Stimulated activated CD4-positive, alpha-beta T cell treated with anti-CD3 and anti-CD28 coated beads, Interleukin-1b, Interleukin-23, amount 100 ng/mL, for 4 hours (primary cell): ENCODE data around the gene RAMACL.

Experiments used
- DNase-seq, 2 donors: peaks; one replicate each; pipeline ENCODE4 v3.0.0-alpha.2; 2020; ENCODE audit warnings: low read depth in 2 of 2

The RAMACL gene

DNA sequence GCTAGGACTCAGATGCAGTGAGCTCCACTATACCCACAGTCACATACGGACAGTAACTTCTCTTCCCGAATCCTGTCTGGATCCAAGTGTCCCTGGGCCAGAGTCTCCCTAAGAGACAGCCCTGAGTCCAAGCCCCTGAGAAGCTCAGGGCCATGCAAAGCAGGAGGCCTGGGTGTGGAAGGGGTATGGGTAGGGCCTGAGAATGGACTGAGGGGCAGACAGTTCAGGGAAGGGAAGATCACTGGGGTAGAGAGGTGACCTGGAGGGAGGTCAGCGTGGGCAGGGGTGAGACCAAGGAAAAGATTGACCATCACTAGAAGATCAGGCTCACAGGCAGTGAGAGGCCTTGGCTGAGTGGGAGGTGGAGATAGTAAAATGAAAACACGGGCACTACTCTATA is 31.8 kb upstream of the RAMACL start:
- no peak for DNase-seq

- no peak for DNase-seq
Observed at GRCh38 chr6:166617359-166617758, 30.9 kb upstream of the RAMACL start.

- no peak for DNase-seq
Observed at GRCh38 chr6:166616261-166617238, 30.1 kb upstream of the RAMACL start.

- DNase-seq = no peak
Observed at GRCh38 chr6:166615059-166615770, 28.7 kb upstream of the RAMACL start.

GRCh38 chr6:166614589-166614988 is 28.1 kb upstream of the RAMACL start:
- DNase-seq = no peak

GRCh38 chr6:166614171-166614583 is 27.7 kb upstream of the RAMACL start:
- DNase-seq = no peak

DNA sequence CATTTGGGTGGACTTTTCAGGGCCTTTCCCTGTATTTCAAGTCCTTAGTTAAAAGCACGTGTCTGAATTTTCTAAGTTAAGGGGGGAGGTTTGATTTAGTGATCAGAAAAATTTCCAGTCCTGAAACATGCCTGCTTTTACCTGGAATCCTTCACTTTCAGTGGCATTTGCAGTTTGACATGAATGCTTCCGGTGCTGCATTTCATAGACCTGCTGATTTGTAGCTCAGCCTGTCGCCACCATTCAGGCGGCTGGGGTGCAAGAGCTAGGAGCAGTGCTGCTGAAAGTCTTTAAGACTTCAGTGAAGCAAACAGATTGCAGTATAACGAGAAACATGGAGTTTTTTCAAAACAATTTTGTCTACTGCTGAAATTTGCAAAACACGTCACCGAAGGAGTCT is 26.5 kb upstream of the RAMACL start:
- DNase-seq = no peak

DNA sequence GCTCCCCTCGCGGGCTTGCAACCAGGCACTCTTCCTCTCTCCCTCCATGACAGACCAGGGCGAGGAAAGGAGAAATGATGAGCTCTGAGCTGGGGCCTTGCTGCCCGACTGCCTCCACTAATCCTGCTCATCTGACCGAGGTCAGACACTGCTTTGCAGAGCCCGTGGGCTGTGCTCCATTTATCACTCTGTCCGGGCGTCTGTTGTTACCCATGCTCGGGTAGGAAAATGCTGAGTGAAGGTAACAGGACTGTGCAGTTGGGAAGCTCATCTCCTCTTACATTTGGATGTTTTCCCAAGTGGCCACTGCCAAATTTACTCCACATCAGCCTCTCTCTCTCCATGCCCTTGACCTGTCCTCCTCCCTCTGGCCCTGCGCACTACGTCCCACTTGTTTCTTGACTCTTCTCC is 26.0 kb upstream of the RAMACL start:
- DNase-seq = no peak

- no peak for DNase-seq
Observed at GRCh38 chr6:166611631-166612030, 25.2 kb upstream of the RAMACL start.

- DNase-seq = no peak
Observed at GRCh38 chr6:166610069-166610468, 23.6 kb upstream of the RAMACL start.

DNA sequence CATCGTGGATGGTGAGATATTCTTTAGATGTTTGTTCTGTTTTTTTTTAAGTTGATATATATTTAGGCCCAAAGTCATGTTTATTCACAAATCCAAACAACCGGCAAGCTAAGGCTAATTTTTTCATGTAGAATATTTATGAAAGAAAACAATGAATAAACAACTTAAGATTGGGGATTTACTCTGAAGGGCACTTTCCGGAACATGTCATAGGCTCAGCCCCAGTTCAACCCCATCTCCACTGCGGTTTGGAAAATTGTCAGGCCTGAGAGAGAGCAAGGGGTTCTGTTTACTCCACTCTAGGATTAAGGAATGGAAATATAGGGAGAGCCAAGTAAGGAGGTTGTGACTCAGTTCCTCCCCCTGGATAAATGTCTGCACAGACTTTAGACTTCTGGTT is 22.3 kb upstream of the RAMACL start:
- no peak for DNase-seq

DNA sequence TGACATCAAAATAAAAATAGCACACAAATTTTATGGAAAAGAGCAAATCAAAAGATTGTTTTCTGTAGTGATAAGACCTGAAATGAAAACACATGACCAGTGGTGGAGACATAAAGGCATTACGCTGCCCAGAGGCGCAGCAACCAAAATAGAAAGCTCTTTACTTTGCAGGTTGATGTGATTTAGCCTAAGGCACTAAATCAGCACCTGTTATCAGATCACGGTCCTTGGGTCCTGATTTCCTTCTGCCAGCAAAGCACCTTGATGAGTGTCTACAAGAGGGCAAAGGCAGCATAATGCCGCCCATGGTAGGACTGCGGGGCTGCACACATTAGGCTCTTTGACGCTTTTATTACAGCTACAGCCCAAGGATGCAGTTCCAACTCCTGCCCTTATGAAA is 19.3 kb upstream of the RAMACL start:
- DNase-seq = no peak

DNA sequence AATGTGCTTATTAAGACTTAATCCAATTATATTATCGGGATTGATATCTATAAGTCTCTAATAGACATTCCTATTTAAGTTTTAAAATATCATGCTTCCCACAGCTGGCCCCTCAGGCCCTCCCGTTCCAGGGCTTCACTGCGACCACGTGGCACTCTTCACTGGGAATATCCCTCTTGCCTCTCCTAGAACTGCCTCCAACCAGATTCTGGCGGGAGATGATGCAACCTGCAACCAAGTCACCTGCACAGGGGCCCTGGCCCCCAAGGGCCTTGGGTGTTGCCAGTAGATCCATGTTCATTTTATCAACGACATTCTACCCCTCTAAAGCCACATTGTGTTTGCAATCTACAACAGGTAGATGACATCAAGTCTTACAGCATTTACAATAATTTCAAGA is 18.4 kb upstream of the RAMACL start:
- no peak for DNase-seq

DNA sequence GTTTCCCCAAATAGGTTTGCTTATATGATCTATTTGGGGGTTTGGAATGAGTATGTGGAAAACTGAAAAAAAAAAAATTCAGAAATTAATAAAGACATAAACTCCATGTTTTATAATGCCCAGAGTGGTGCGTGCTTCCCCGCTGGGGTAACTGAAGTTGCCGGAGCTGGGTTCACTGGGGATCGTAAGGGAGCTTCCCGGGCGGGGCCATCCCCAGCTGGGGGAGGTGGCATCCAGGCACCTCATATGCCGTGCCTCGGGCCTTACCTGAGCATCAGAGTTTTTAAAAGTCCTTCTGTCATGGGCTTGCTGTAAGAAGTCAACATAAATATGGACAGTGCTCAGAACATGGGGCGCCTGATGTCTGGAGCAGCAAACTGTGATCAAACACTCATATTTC is 17.9 kb upstream of the RAMACL start:
- no peak for DNase-seq

GRCh38 chr6:166603043-166603690 is 16.7 kb upstream of the RAMACL start:
- DNase-seq = no peak

DNA sequence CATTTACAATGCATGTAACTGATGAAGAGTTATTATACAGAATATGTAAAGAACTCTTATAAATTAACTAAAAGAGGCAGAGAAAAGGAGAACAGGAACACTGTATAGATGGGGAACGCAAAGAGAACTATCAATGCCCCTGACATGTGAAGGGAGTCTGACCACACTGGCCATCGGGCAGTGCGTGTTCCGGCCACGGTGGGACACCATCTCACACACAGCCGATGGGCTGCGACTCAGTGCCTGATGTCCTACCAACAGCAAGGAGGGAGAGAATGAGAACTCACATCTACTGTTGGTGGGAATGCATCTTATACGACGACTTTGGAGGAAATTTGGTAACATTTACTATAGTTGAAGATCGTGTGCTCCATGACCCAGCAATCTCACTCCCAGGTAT is 15.5 kb upstream of the RAMACL start:
- no peak for DNase-seq

GRCh38 chr6:166600931-166601330 is 14.5 kb upstream of the RAMACL start:
- DNase-seq = no peak

GRCh38 chr6:166599205-166599604 is 12.7 kb upstream of the RAMACL start:
- no peak for DNase-seq

DNA sequence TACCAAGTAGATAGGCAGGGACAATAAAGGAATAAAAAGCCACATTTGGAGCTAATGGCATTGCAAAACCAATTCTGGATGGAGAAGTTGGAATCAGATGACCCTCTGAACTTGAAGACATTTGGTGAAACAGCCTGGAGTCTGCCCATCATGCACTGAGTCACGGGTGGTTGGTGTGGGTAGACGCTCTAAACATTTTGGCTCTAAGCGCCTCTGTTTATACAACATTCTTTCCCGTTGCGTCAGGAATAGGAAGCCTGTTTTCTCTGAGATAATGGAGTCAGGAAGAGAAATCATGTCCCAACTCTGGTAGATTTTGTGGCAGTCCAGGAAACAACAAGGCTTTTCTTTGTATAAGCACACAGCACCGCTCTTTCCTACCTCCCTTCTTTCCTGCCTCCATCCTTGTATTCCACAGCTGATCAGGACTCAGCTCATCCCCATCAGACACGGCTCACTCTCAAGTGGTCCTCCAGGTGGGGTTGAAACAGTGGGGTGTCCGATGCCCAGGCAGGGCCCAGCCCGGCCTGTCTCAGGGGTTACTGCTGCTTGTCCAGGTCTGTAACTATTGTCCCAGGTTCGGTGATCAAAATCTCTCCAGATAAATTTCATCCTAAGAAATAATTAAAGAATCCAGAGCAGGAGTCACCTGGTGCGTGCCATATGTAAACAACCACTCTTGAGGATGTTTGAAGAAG is 12.1 kb upstream of the RAMACL start:
- DNase-seq = no peak

DNA sequence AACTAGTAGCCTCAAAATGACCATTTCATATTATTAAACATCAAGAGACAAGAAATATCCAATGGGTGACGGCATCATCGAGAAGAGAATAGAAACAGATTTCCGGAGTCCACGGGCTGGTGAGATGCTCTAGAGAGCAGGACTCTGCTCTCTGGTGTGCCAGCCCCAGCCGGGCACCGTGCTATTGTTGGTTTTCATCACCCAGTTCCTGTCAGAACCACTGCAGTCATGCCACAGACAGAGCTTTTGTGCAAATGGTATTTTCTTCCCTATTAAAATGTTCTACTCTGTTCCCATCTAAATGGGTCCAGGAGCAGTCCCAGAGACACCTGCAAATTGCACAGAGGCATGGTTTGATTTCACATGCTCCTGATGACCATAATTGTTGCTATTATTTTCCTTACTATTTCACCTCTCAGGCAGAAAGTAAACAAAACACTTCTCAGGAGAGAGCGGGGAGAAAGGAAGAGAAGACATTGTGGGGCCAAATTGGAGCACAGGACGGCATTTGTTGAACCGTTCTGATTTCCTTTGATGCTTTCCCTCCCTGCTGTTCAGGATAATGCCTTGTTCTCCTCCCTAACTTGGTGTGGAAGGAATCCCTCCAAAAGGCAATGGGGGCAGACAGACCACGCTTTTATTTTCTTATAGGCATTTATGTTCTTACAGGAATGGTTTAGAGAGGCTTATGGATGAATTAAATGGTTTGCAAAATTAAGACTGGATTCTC is 11.4 kb upstream of the RAMACL start:
- DNase-seq = no peak
